Measurements from ENCODE around the gene CYB5RL. TPM values are rescaled to one million over a fixed set of nuclear protein-coding genes. Genes with fewer than 3 reads are reported as not detected.

CYB5RL gene
- total RNA-seq, 1 donor from 2014 or later = 8.8 TPM

DNA sequence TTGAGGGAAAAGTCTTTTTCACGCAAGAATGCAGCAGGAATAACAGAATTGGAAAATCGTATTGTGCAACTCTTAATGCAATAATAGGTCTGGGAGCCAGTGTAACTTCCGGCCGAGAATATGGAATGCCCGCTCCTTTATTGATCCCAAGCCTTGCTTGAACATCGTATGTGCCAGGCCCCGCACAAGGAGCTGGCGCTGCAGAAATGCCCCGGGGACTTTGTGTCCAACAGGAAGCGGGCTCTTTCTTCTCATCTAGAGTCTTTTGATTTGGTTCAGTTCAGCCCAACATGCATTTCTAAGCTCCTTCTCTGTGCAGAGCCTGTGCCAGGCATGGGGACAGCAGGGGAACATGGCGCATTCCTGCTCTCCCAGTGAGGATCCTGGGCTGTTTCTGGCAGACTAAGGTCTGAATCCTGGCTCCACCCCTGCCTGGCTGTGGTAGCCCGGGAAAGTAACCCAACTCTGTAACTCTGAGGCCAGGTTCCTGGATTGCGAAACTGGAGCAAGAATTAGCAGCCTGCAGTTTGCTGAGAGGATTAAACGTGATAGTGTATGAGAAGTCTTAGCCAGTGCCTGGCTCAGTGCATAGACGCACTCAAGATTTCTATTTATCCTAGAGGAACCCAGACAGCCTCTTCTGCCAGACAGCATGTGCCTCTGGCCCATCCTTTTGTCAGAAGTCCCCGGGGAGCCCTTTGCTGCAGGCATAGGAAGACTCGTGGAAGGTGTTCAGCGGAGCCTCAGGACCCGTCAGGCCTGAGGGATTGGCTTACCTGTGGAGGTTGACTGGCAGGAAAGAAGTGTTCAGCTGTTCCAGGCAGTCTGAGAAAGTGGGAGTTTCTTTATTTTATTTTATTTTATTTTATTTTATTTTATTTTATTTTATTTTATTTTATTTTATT is 46.0 kb downstream of the CYB5RL start:
- H3K36me3 ChIP-seq = no peaks in the 10 kb centered on the region
- H3K27ac ChIP-seq = no peak overlapping the region
- intact Hi-C loops (cut with DNase I) = no loop called here
- H3K4me3 ChIP-seq = no peak overlapping the region
- H3K27me3 ChIP-seq = no peaks in the 10 kb centered on the region
- ATAC-seq = peak; percentile 77
- H3K4me1 ChIP-seq = peaks cover 10% of the 10 kb centered on the region
- DNase-seq = no peak
- H3K9me3 ChIP-seq = no peaks in the 10 kb centered on the region
- TF ChIP-seq, protein P1, sequence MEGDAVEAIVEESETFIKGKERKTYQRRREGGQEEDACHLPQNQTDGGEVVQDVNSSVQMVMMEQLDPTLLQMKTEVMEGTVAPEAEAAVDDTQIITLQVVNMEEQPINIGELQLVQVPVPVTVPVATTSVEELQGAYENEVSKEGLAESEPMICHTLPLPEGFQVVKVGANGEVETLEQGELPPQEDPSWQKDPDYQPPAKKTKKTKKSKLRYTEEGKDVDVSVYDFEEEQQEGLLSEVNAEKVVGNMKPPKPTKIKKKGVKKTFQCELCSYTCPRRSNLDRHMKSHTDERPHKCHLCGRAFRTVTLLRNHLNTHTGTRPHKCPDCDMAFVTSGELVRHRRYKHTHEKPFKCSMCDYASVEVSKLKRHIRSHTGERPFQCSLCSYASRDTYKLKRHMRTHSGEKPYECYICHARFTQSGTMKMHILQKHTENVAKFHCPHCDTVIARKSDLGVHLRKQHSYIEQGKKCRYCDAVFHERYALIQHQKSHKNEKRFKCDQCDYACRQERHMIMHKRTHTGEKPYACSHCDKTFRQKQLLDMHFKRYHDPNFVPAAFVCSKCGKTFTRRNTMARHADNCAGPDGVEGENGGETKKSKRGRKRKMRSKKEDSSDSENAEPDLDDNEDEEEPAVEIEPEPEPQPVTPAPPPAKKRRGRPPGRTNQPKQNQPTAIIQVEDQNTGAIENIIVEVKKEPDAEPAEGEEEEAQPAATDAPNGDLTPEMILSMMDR (IDR thresholded peaks at IDR 0.05) = no peak

DNA sequence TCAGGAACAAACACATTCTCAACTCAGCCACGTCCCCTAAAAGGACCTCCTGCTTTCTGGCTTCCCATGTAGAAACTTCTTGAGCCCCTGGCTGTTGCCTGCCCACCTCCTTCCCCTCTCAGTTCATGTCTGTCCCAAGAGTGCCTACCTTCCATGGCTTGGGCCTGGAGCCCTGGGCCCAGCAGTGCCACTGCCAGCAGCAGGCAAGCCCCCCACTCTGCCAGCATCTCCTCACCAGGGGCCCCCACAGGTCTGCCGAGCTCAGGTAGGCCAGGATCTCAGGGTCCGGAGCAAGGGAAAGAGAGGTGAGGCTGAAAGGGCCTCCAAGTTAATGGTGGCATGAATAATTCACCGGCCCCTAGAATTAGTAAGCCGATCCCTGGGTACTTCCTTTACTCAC is 47.1 kb downstream of the CYB5RL start, which contains the start of gene CDCP2:
TSS of gene CDCP2 (minus strand) at position 305 of the 400 bp plus-strand sequence. CDS start at position 227, 78 bp downstream.
- Histone ChIP-seq H3K36me3 (no peaks in the 10 kb centered on the region), H3K27me3 (no peaks in the 10 kb centered on the region), H3K9me3 (no peaks in the 10 kb centered on the region), H3K27ac (no peak within 1 kb of the TSS), H3K4me3 (no peak within 1 kb of the TSS), H3K4me1 (peaks cover 10% of the 10 kb centered on the region)
- DNase-seq (no peak), ATAC-seq (no peak)
- TF ChIP-seq, protein P1 (IDR thresholded peaks at IDR 0.05) = no peak
- intact Hi-C loops (cut with DNase I) = no loop called here

GRCh38 chr1:54151013-54151412 is 48.8 kb downstream of the CYB5RL start:
- DNase-seq (no peak), ATAC-seq (no peak)
- H3K27me3 ChIP-seq = no peaks in the 10 kb centered on the region
- no peak overlapping the region for H3K4me3 ChIP-seq
- H3K36me3 ChIP-seq = no peaks in the 10 kb centered on the region
- TF ChIP-seq, protein P1 (IDR thresholded peaks at IDR 0.05) = no peak
- H3K27ac ChIP-seq = no peak overlapping the region
- peaks cover 10% of the 10 kb centered on the region for H3K4me1 ChIP-seq
- intact Hi-C loops (cut with DNase I) = no loop called here
- H3K9me3 ChIP-seq = no peaks in the 10 kb centered on the region

Other genes with a start within 250 kb of the CYB5RL start
- gene LDLRAD1, start 181.8 kb downstream of the CYB5RL start, total RNA-seq = 0.41 TPM
- 440 TPM for gene TMEM59, start 146.8 kb downstream of the CYB5RL start, total RNA-seq
- 4.7 TPM for gene TCEANC2, start 146.4 kb downstream of the CYB5RL start, total RNA-seq
- 0.35 TPM for gene CDCP2, start 47.0 kb downstream of the CYB5RL start, total RNA-seq
- gene MRPL37, start 137 bp upstream of the CYB5RL start, total RNA-seq = 41.9 TPM
- 40.4 TPM for gene SSBP3, start 206.4 kb upstream of the CYB5RL start, total RNA-seq

All from upper lobe of right lung (tissue), 1 donor.